Activated CD4-positive, CD25-positive, alpha-beta regulatory T cell treated with anti-CD3 and anti-CD28 coated beads, Interleukin-2, amount 50 U/mL, for 16 hours (primary cell): Measurements from ENCODE around the gene ST3GAL4.

Source experiments
- DNase-seq: peaks from one replicate; pipeline ENCODE4 v3.0.0-alpha.2; 2020; ENCODE audit warnings: low read depth, low spot score

The ST3GAL4 gene

DNA sequence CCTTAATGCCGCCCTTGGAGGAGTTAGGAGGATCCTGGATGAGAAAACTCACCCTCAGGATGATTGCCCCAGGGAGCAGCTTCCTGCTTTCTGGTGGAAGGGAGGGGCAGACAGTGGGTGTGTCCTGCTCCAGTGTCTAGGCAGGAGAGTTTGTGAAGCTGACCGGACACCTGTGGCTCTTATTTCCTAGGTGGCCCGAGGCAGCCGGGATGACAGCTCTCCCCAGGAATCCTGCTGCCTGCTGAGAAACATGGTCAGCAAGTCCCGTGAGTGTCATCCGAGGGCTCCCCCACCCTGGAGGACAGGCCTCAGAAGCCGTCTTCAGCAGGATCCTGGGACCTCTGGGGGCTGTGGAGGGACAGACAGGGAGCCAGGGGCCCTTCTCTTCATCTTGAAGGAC, 50.4 kb downstream of the ST3GAL4 start:
- no peak for DNase-seq

- DNase-seq = no peak
Observed at GRCh38 chr11:126406368-126406767, 50.9 kb downstream of the ST3GAL4 start.

DNA sequence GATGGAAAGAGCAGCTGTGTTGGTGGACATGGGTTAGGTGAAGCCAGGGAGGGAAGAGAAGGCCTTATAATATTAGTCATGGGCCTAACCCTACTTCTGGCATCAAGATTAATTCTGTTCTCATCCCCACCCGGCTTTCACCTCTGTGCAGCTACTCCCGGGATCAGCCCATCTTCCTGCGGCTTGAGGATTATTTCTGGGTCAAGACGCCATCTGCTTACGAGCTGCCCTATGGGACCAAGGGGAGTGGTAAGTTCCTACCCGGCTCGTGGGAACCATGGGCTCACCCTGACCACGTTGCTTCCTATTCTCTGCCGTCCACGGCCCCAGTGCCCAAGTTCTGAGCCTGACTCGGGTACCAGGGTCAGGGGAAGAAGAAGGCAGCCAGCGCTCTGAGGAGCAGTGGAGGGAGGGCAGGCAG, 51.6 kb downstream of the ST3GAL4 start:
- DNase-seq = no peak

GRCh38 chr11:126407682-126408288, 52.3 kb downstream of the ST3GAL4 start:
- DNase-seq = no peak

DNA sequence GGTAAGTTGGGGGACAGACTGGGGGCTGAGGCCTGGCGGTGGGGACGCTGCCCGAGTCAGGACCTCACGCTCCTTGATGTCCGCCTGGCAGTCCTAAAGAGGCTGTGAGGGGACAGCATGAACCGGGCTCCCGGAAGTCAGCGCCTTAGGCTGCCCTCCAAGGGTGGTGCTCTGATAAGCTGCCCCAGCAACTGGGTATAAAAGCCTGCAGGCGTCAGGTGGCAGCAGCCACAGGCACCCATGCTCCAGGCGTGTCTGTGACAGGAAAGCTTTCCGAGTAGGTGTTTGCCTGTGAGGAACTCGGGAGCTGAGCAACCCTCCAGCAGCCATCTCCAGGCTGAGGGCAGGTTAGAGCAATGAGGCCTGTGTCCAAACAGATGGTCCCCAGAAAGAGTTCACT, 53.0 kb downstream of the ST3GAL4 start:
- DNase-seq = no peak

- no peak for DNase-seq
Observed at GRCh38 chr11:126408901-126409619, 53.6 kb downstream of the ST3GAL4 start.

DNA sequence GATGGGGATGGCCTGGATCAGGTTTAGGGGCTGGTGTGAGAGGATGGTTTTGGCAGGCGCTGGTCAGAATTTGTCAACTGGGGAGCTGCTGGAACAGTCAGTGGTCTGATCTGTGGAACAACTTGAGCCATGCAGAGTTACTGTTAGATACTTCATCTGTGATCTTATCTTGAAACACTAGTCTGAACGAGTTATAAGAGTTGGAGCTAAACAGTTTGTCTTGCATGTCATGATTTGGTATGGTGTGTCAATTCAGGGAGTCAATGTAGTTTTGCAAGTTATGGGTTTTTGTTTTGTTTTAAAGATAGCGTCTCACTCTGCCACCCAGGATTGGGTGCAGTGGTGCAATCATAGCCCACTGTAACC, 54.1 kb downstream of the ST3GAL4 start:
- DNase-seq = no peak

GRCh38 chr11:126410649-126411048, 55.2 kb downstream of the ST3GAL4 start:
- DNase-seq = no peak

- no peak for DNase-seq
Observed at GRCh38 chr11:126411971-126412381, 56.5 kb downstream of the ST3GAL4 start.

- no peak for DNase-seq
Observed at GRCh38 chr11:126413426-126413825, 57.9 kb downstream of the ST3GAL4 start.

DNA sequence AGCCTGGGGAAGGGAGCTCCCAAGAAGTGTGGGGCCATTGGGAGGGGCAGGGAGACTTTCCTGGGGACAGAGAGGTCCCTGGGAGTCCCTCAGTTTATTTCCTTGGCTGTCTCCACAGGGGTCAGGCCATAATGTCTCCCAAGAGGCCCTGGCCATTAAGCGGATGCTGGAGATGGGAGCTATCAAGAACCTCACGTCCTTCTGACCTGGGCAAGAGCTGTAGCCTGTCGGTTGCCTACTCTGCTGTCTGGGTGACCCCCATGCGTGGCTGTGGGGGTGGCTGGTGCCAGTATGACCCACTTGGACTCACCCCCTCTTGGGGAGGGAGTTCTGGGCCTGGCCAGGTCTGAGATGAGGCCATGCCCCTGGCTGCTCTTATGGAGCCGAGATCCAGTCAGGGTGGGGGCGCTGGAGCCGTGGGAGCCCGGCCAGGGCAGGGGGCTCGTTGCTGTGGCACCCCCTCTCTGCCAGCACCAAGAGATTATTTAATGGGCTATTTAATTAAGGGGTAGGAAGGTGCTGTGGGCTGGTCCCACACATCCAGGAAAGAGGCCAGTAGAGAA, 58.4 kb downstream of the ST3GAL4 start:
- no peak for DNase-seq

- no peak for DNase-seq
Observed at GRCh38 chr11:126414615-126415014, 59.1 kb downstream of the ST3GAL4 start.

- no peak for DNase-seq
Observed at GRCh38 chr11:126415128-126415527, 59.6 kb downstream of the ST3GAL4 start.

DNA sequence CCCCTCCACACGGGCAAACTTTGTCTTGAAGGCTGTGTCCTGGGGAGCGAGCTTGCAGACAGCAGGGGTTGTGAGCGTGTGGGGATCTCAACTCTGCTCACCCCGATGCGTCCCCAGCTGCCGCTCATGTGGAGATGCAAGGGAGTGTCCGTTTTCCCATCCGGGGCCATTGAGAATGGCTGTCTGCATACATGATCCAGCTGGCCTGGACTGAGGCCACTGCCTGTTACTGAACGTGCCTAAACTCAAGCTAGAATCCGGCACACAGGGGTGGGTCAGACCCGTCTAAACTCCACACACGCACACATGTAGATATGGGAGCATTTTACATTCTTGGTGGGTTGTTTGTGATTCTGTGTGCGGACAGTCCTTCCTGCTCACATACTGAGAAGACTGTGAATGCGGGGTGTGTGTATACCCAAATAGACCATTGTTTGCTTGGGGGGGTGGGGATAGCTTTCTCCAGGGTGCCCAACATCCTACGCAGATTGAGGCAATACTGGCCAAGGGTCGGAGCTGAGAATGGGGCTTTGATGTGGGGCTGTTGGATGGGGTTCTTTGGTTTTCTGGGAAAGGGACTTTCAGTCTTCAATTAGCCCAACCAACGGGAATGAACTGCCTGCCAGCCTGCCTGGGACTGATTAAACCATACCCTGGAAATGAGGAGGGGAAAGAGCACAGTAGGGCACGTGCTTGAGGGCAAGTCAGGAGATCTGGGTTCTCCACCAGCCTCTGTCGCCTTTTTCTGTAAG, 60.4 kb downstream of the ST3GAL4 start:
- DNase-seq = no peak

DNA sequence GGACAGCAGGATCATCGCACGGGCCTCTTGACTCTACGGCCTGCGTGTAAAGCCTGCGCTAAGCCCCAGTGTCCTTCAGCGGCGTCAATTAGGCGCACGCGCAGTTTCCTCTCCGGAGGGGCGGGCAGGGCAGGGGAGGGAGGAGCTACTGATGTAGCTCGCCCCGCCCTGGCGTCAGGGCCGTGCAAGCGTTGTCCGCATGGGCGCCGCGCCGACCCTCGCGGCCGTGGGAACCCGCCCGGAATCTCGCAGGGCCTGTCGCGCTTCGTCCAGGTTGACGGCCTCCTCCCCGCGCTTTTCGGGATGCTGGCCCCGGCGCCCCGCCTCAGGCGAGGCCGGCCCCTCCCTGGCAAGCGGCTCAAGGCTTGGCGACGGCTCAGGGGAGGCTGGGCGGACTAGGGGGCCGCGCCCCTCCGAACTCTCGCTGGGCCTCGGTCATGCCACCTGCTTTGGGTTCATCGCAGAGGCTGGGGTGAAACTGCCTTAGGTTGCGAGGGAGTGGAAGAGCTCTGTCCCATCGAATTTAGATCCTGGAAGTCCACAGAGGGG, 61.1 kb downstream of the ST3GAL4 start:
- DNase-seq = peak; percentile 26

GRCh38 chr11:126417091-126417862, 61.8 kb downstream of the ST3GAL4 start:
- DNase-seq = no peak

GRCh38 chr11:126418887-126419286, 63.4 kb downstream of the ST3GAL4 start:
- DNase-seq = no peak

DNA sequence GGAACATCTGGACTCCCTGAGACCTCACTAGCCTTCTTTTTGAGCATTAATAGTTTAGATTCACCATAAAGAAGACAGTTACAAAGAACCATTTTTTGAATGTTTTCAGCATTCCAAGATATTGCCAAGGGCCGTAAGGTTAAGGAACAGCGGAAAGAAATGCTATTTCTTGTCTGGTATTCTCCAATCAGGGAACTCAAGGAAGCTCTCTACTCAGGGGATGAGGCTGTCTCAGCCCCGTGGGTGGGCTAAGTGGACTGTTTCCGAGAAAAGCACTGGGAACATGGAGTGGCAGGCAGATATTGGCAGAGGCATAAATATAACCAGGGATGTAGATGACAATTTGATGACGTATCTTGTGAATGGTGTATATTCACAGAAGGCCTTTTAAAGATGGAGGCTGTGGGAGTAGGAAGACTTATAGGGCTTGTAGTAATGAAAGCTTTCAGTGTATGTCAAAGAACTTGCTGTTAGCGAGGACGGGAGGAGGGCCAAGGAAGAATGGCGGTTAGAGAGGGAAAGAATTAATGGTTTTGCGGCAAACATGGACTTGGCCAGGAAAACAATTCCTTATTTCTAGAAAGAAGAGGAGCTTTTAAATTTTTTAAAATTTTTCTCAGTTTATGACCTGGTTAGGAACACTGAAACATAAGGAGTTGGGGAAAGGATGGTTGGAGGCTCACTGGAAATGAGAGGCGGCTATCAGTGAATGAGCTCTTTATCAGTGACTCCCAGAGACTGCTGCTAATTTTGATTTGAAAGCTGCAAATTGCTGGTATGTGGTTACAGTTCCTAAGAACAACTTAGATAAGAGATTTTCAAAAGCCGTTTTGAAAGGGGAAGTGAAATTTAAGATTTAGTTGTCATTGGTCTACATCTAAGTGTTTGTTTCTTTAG, 64.6 kb downstream of the ST3GAL4 start:
- DNase-seq = no peak

- DNase-seq = no peak
Observed at GRCh38 chr11:126420698-126421256, 65.3 kb downstream of the ST3GAL4 start.

- DNase-seq = no peak
Observed at GRCh38 chr11:126421271-126421671, 65.8 kb downstream of the ST3GAL4 start.
